Dermis microvascular lymphatic vessel endothelial cell (primary cell): ENCODE results near the gene MRPL10. TPM values are rescaled to one million over a fixed set of nuclear protein-coding genes. Genes with fewer than 3 reads are reported as not detected.

Source experiments
- DNase-seq, 2 donors: peaks; one replicate each; pipeline versions ENCODE4 v3.0.0 to v3.0.0-alpha.2; 2010; ENCODE audit warnings: low read depth in 2 of 2
- total RNA-seq: library from RNA; depleted of rRNA; stranded (reverse); fragments of >200 nt; gene quantifications from 2 replicates; pipeline ENCODE4 v1.2.1, GENCODE V29; 2014

Gene MRPL10
- total RNA-seq: 16.3 and 23.6 TPM in 2 replicates

- peak; percentile 82 to 91 for DNase-seq
These were observed at the start of gene MRPL10, which contains the start of gene LRRC46 for GRCh38 chr17:47831003-47831933. Gene MRPL10 (minus strand): TSS chr17:47831541. CDS start chr17:47831511, 30 bp downstream. Gene LRRC46 (plus strand): TSS chr17:47831670. CDS start chr17:47831990, 320 bp downstream.

DNA sequence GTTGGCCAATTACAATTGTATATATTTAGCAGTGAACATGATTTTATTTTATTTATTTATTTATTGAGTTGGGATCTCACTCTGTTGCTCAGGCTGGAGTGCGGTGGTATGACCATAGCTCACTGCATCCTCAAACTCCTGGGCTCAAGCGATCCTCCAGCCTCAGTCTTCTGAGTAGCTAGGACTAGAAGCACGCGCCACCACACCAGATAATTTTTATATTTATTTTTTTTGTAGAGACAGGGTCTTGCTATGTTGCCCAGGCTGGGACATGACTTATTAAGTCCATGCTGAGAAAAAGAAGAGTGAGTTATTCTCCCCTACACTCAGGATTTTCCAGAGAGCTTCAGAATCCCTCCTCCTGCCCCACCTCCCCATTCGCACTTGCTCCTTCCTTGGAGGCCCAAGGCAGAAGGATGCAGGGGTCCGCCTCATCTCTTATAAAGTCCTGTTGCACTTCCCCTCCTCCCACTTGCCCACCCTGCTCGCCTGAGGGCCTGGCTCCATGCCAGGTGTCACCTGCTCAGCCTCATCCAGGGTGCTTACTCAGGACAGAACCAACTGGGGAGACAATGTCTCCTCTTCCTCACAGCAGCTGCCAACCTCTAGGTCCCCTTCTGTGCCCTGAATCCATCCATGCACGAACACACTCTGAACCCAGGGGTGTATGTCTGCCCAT is 48.6 kb upstream of the MRPL10 start:
- DNase-seq: no peak

DNA sequence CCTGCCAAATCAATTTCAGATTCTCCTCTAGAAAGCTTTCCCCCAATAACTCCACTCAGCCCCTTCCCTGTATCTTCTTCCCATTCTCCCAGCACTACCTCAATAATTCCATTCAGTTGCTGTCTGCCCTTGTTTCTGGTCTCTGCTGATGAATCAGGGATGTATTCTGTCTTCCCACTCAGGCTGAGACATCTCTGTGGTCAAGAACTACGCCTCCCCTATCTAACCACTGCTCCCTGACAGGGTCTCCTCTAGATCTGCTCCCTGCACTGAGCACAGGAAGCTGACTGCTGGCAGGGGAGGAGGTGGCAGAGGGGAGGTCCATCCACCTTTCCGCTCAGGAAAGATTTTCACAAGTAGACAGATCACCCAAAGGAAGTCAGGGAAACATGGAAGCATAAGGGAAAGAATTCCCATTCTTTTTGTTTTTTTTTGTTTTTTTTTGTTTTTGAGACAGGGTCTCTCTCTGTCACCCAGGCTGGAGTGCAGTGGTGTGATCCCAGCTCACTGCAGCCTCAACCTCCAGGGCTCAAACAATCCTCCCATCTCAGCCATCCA is 47.8 kb upstream of the MRPL10 start:
- peak in 1 of 2 donors; percentile 32 for DNase-seq

- DNase-seq: no peak
These were observed 47.1 kb upstream of the MRPL10 start for GRCh38 chr17:47878203-47879027.

- DNase-seq: no peak
These were observed 46.2 kb upstream of the MRPL10 start for GRCh38 chr17:47877368-47878034.

GRCh38 chr17:47875011-47875985 is 44.0 kb upstream of the MRPL10 start:
- no peak for DNase-seq

DNA sequence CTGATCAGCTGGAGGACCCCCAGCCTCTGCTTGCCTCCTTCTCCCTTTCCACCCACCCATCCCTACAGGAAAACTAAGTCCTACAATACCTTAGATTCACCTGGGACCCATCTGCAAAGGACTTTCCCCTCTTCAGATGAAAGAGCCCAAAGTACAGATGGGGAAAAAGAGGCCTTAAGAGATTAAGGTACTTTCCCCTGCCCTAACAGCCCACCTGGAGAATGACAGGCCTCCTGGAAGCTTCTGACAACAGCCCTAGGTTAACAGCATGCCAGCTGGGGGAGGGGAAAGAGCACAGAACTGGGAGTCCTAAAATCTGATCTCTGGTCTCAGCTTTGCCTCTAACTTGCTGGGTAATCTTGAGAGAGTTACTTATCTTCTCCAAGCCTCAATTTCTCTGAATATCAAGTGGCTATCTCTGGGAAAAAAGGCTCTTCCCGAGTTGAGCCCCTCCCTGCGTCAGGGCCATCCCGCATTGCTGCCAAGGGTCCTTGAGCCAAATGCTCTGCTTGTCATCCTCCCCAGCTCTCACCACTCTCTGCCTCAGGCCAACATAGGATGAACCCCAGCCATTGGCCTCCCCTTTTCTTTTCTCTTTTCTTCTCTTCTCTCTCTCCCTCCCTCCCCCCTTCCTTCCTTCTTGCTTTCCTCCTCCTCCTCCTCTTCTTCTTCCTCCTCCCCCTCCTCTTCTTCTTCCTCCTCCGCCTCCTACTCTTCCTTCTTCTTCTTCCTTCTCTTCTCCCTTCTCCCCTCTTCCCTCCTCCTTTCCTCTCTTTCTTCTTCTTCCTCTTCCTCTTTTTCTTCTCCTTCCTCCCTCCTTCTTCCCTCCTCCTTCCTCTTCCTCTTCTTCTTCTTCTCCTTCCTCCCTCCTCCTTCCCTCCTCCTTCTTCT is 42.1 kb upstream of the MRPL10 start:
- DNase-seq: no peak

GRCh38 chr17:47872651-47873161 is 41.4 kb upstream of the MRPL10 start:
- no peak for DNase-seq

- no peak for DNase-seq
These were observed 40.8 kb upstream of the MRPL10 start for GRCh38 chr17:47872019-47872650.

DNA sequence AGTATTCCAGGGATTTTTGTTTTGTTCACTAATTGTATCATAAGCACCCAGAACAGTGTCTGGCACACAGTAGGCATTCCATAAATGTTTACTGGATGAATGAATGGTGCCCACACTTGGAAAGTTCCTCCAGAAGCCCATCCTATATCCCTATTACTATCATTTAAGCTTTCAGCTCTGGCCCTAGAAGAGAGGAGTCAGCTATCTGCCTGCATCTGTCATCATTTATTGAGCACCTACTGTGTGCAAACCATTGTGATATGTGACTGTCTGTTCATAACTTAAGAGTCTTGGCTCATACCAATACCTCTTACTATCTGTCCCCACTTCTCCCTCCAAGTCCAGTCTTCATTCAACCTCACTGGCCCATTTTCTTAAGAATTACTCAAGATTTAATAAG is 39.7 kb upstream of the MRPL10 start:
- DNase-seq: no peak

GRCh38 chr17:47870056-47870455 is 38.7 kb upstream of the MRPL10 start:
- DNase-seq: no peak

GRCh38 chr17:47869114-47869513 is 37.8 kb upstream of the MRPL10 start:
- no peak for DNase-seq

GRCh38 chr17:47867813-47868533 is 36.6 kb upstream of the MRPL10 start:
- DNase-seq: no peak

GRCh38 chr17:47866941-47867340 is 35.6 kb upstream of the MRPL10 start:
- DNase-seq: no peak

GRCh38 chr17:47864791-47865216 is 33.5 kb upstream of the MRPL10 start:
- DNase-seq: no peak

GRCh38 chr17:47862621-47863440 is 31.5 kb upstream of the MRPL10 start:
- DNase-seq: peak in 1 of 2 donors; percentile 13
